ENCODE measurements around the gene CLDND2. TPM values are rescaled to one million over a fixed set of nuclear protein-coding genes. Genes with fewer than 3 reads are reported as not detected.

Gene CLDND2
- total RNA-seq, 1 experiment from 2014 or later, result 1.8 TPM

- Histone ChIP-seq H3K9me2 (ENCODE audit: insufficient read depth) (no peaks in the 10 kb centered on the region), H3K79me2 (ENCODE audit: insufficient read depth, low read length) (peaks cover 13% of the 10 kb centered on the region; the same call in 1 of the 2 replicates), H3K4me3 (replicated peaks in 1 of 2; ENCODE audit: low read depth in 1 of 2, low read length in 2 of 2) (no peak overlapping the region), H3K36me3 (ENCODE audit: control insufficient read depth in 1 of 2, insufficient read depth in 2 of 2, low read length in 2 of 2) (peaks cover 0 to 10% of the 10 kb centered on the region in 2 experiments; a peak in 1 of 4 replicates), H3K4me1 (ENCODE audit: control insufficient read depth in 1 of 2, insufficient read depth in 2 of 2, low read length in 2 of 2) (peaks cover 15 to 32% of the 10 kb centered on the region in 2 experiments), H3K4me2 (ENCODE audit: low read length) (no peak overlapping the region), H3K27ac (ENCODE audit: low read depth, low read length) (no peak overlapping the region), H4K20me1 (ENCODE audit: insufficient read depth) (no peaks in the 10 kb centered on the region), H3K9ac (ENCODE audit: low read length) (no peak overlapping the region), H3K9me3 (ENCODE audit: control insufficient read depth in 1 of 2, insufficient read depth in 1 of 2, low read depth in 1 of 2, low read length in 2 of 2) (no peaks in the 10 kb centered on the region), H3K27me3 (ENCODE audit: insufficient read depth, low read length) (no peaks in the 10 kb centered on the region), H2AFZ (ENCODE audit: low read depth, low read length, poor library complexity, severe bottlenecking) (no peak overlapping the region)
- intact Hi-C loops (cut with micrococcal nuclease), result no loop called here
- BruUV-seq (replicated peaks), result no TSS peak
- ChIA-PET RAD21 (ENCODE audit: low non-redundant PET in 1 of 2, low total read pairs in 2 of 2, uncharacterized antibody in 2 of 2, unreplicated experiment in 2 of 2) (no interaction called here), POLR2A (no interaction called here), CTCF (no interaction called here)
- ATAC-seq (no peak), DNase-seq (ENCODE audit: low read depth, low spot score) (no peak)
- no peak for TF ChIP-seq ZFX (IDR thresholded peaks at IDR 0.05)
- TF ChIP-seq RAD21 (IDR thresholded peaks at IDR 0.05; ENCODE audit: low read depth), result no peak
- TF ChIP-seq SP1 (IDR thresholded peaks at IDR 0.05; ENCODE audit: low read depth), result no peak
- no peak for TF ChIP-seq FOSL1 (IDR thresholded peaks at IDR 0.05; ENCODE audit: low read depth)
- TF ChIP-seq TCF7L2 (IDR thresholded peaks at IDR 0.05; ENCODE audit: borderline replicate concordance, extremely low read depth, insufficient read depth, insufficient read length), result no peak
These were observed 14.1 kb downstream of the CLDND2 start for GRCh38 chr19:51354742-51355148.

GRCh38 chr19:51354103-51354741 is 14.6 kb downstream of the CLDND2 start:
- no peak overlapping the region for H3K27ac ChIP-seq (ENCODE audit: low read depth, low read length)
- no TSS peak for BruUV-seq (replicated peaks)
- H2AFZ ChIP-seq (ENCODE audit: low read depth, low read length, poor library complexity, severe bottlenecking), result no peak overlapping the region
- DNase-seq (ENCODE audit: low read depth, low spot score) (no peak), ATAC-seq (no peak)
- no peaks in the 10 kb centered on the region for H4K20me1 ChIP-seq (ENCODE audit: insufficient read depth)
- H3K36me3 ChIP-seq (ENCODE audit: control insufficient read depth in 1 of 2, insufficient read depth in 2 of 2, low read length in 2 of 2), result peaks cover 3 to 14% of the 10 kb centered on the region in 2 experiments; a peak in 1 of 4 replicates
- ChIA-PET RAD21 (ENCODE audit: low non-redundant PET in 1 of 2, low total read pairs in 2 of 2, uncharacterized antibody in 2 of 2, unreplicated experiment in 2 of 2) (no interaction called here), CTCF (no interaction called here), POLR2A (no interaction called here)
- H3K9ac ChIP-seq (ENCODE audit: low read length), result no peak overlapping the region
- peaks cover 10 to 27% of the 10 kb centered on the region in 2 experiments for H3K4me1 ChIP-seq (ENCODE audit: control insufficient read depth in 1 of 2, insufficient read depth in 2 of 2, low read length in 2 of 2)
- no peaks in the 10 kb centered on the region for H3K9me2 ChIP-seq (ENCODE audit: insufficient read depth)
- H3K4me3 ChIP-seq (replicated peaks in 1 of 2; ENCODE audit: low read depth in 1 of 2, low read length in 2 of 2), result no peak overlapping the region
- intact Hi-C loops (cut with micrococcal nuclease), result no loop called here
- no peak overlapping the region for H3K4me2 ChIP-seq (ENCODE audit: low read length)
- H3K79me2 ChIP-seq (ENCODE audit: insufficient read depth, low read length), result peaks cover 13% of the 10 kb centered on the region; the same call in 1 of the 2 replicates
- H3K27me3 ChIP-seq (ENCODE audit: insufficient read depth, low read length), result no peaks in the 10 kb centered on the region
- H3K9me3 ChIP-seq (ENCODE audit: control insufficient read depth in 1 of 2, insufficient read depth in 1 of 2, low read depth in 1 of 2, low read length in 2 of 2), result no peaks in the 10 kb centered on the region
- TF ChIP-seq POLR2AphosphoS5 (IDR thresholded peaks at IDR 0.05; ENCODE audit: low read depth, low read length) (no peak), ELF1 (IDR thresholded peaks at IDR 0.05; ENCODE audit: borderline replicate concordance, low read depth) (no peak), MAX (IDR thresholded peaks at IDR 0.05) (no peak), FOSL1 (IDR thresholded peaks at IDR 0.05; ENCODE audit: low read depth) (no peak), ZNF274 (IDR thresholded peaks at IDR 0.05; ENCODE audit: low read depth, low read length) (no peak), CTCF (IDR thresholded peaks at IDR 0.05 in 2 of 3, conservative IDR thresholded peaks at IDR 0.05 in 1 of 3; ENCODE audit: borderline replicate concordance in 1 of 3, insufficient read depth in 1 of 3, low read depth in 2 of 3, low read length in 2 of 3) (no peak), EGR1 (IDR thresholded peaks at IDR 0.05; ENCODE audit: low read depth) (no peak), ZBTB33 (IDR thresholded peaks at IDR 0.05; ENCODE audit: extremely low read depth, insufficient replicate concordance, low read length) (no peak), SP1 (IDR thresholded peaks at IDR 0.05; ENCODE audit: low read depth) (no peak), TCF7L2 (IDR thresholded peaks at IDR 0.05; ENCODE audit: borderline replicate concordance, extremely low read depth, insufficient read depth, insufficient read length) (no peak), SRF (IDR thresholded peaks at IDR 0.05; ENCODE audit: low read depth) (no peak), EZH2 (IDR thresholded peaks at IDR 0.05) (no peak), POLR2A (IDR thresholded peaks at IDR 0.05; ENCODE audit: borderline replicate concordance, extremely low read depth, insufficient read depth, insufficient read length) (no peak), SIN3A (IDR thresholded peaks at IDR 0.05; ENCODE audit: low read depth) (no peak), CBX3 (IDR thresholded peaks at IDR 0.05; ENCODE audit: low read depth) (no peak)
